Liver (tissue), 9 donors: Measurements from ENCODE around the gene NTM. TPM values are rescaled to one million over a fixed set of nuclear protein-coding genes. Genes with fewer than 3 reads are reported as not detected.

Experiments
- DNase-seq: peaks from one replicate; pipeline ENCODE4 v3.0.0-alpha.2; 2017; ENCODE audit warnings: low spot score
- H3K27ac ChIP-seq, 2 donors: one replicate each; pipeline ENCODE4 v1.7.0; 2013; ENCODE audit warnings: inconsistent platforms in 2 of 2, low read length in 2 of 2, control low read depth in 1 of 2, low read depth in 1 of 2, mild to moderate bottlenecking in 1 of 2
- H3K27me3 ChIP-seq, 4 donors: one replicate each; pipeline versions ENCODE4 v1.6.1 to v1.7.0; 2013; ENCODE audit warnings: low read length in 3 of 4, inconsistent platforms in 1 of 4, mild to moderate bottlenecking in 1 of 4, moderate library complexity in 1 of 4; ENCODE audit not compliant: control insufficient read depth in 4 of 4, insufficient read depth in 4 of 4
- H3K36me3 ChIP-seq, 4 donors: one replicate each; pipeline versions ENCODE4 v1.6.1 to v1.7.0; 2013; ENCODE audit warnings: low read length in 3 of 4, mild to moderate bottlenecking in 3 of 4, low read depth in 1 of 4, moderate library complexity in 1 of 4; ENCODE audit not compliant: control insufficient read depth in 4 of 4, insufficient read depth in 3 of 4
- H3K4me1 ChIP-seq, 4 donors: one replicate each; pipeline versions ENCODE4 v1.6.1 to v1.7.0; 2013; ENCODE audit warnings: low read length in 3 of 4, mild to moderate bottlenecking in 3 of 4, moderate library complexity in 1 of 4; ENCODE audit not compliant: control insufficient read depth in 4 of 4, insufficient read depth in 4 of 4
- H3K4me3 ChIP-seq, 3 donors: one replicate each; pipeline versions ENCODE4 v1.6.1 to v1.7.0; 2013; ENCODE audit warnings: low read length in 3 of 3, control low read depth in 1 of 3, low read depth in 1 of 3, mild to moderate bottlenecking in 1 of 3
- H3K9ac ChIP-seq, 2 donors: one replicate each; pipeline ENCODE4 v1.7.0; 2013; ENCODE audit warnings: low read length in 2 of 2, mild to moderate bottlenecking in 2 of 2, moderate library complexity in 2 of 2, control low read depth in 1 of 2, low read depth in 1 of 2
- H3K9me3 ChIP-seq, 4 donors: one replicate each; pipeline versions ENCODE4 v1.6.1 to v1.7.0; 2013; ENCODE audit warnings: low read length in 3 of 4; ENCODE audit not compliant: control insufficient read depth in 4 of 4
- CTCF ChIP-seq: fragments of 150-350 bp; IDR thresholded peaks from 2 replicates; pipeline ENCODE4 v1.5.1; 2017; ENCODE audit warnings: improper control_type of control experiment, low read depth, low read length; ENCODE audit not compliant: missing input control
- EGR1 ChIP-seq, 2 donors: IDR thresholded peaks; 2 replicates each; pipeline ENCODE4 v1.6.1; 2016 to 2018; ENCODE audit warnings: antibody characterized with exemption in 2 of 2, low read depth in 2 of 2
- FOXA1 ChIP-seq: IDR thresholded peaks from 2 replicates; pipeline ENCODE4 v1.6.1; 2016; ENCODE audit warnings: antibody characterized with exemption
- FOXA2 ChIP-seq: IDR thresholded peaks from 2 replicates; pipeline ENCODE4 v1.6.1; 2016; ENCODE audit warnings: antibody characterized with exemption
- GABPA ChIP-seq, 2 donors: IDR thresholded peaks in 1 of 2; conservative IDR thresholded peaks in 1 of 2; 2 replicates each; pipeline ENCODE4 v1.6.1; 2016; ENCODE audit warnings: antibody characterized with exemption in 2 of 2, mild to moderate bottlenecking in 1 of 2, moderate library complexity in 1 of 2
- HNF4A ChIP-seq, 2 donors: conservative IDR thresholded peaks; 2 replicates each; pipeline ENCODE4 v1.6.1; 2016; ENCODE audit warnings: antibody characterized with exemption in 2 of 2, mild to moderate bottlenecking in 2 of 2
- HNF4G ChIP-seq: IDR thresholded peaks from 2 replicates; pipeline ENCODE4 v1.6.1; 2016; ENCODE audit warnings: antibody characterized with exemption
- JUND ChIP-seq, 2 donors: IDR thresholded peaks; 2 replicates each; pipeline ENCODE4 v1.6.1; 2016; ENCODE audit warnings: antibody characterized with exemption in 2 of 2
- NR2F2 ChIP-seq: IDR thresholded peaks from 2 replicates; pipeline ENCODE4 v1.6.1; 2016; ENCODE audit warnings: antibody characterized with exemption
- RAD21 ChIP-seq, 2 donors: IDR thresholded peaks; 2 replicates each; pipeline ENCODE4 v1.6.1; 2016; ENCODE audit warnings: antibody characterized with exemption in 2 of 2, mild to moderate bottlenecking in 2 of 2
- REST ChIP-seq: IDR thresholded peaks from 2 replicates; pipeline ENCODE4 v1.6.1; 2016; ENCODE audit warnings: antibody characterized with exemption, mild to moderate bottlenecking
- RXRA ChIP-seq, 2 donors: IDR thresholded peaks; 2 replicates each; pipeline ENCODE4 v1.6.1; 2017 to 2018; ENCODE audit warnings: antibody characterized with exemption in 2 of 2, mild to moderate bottlenecking in 1 of 2
- SP1 ChIP-seq: IDR thresholded peaks from 2 replicates; pipeline ENCODE4 v1.6.1; 2018; ENCODE audit warnings: antibody characterized with exemption, mild to moderate bottlenecking
- TAF1 ChIP-seq: conservative IDR thresholded peaks from 2 replicates; pipeline ENCODE4 v1.6.1; 2016; ENCODE audit warnings: antibody characterized with exemption, mild to moderate bottlenecking
- YY1 ChIP-seq: IDR thresholded peaks from 2 replicates; pipeline ENCODE4 v1.6.1; 2016; ENCODE audit warnings: antibody characterized with exemption, mild to moderate bottlenecking
- WGBS: extraction: QIAGEN DNeasy Blood & Tissue Kit; methylation state at CpG from one replicate; pipeline ENCODE4 v1.1.7; 2013; 5-methylcytosine and 5-hydroxymethylcytosine counted together
- polyA plus RNA-seq, 2 donors: library from polyadenylated mRNA; stranded (reverse) in 1 of 2; unstranded in 1 of 2; fragments of 200-250 nt in 1 of 2; fragments of >200 nt in 1 of 2; fragmentation: Nextera tagmentation in 1 of 2; extraction: Ambion mirVana in 1 of 2; gene quantifications; one replicate each; pipeline versions ENCODE4 v1.2.1 to v1.2.3, GENCODE V29; 2013 to 2015
- total RNA-seq, 2 donors: library from RNA; depleted of rRNA; stranded (reverse); fragments of >200 nt; gene quantifications; one replicate each; pipeline ENCODE4 v1.2.3, GENCODE V29; 2014
- TF ChIP-seq, protein P1 (sequence below): IDR thresholded peaks from 2 replicates; pipeline ENCODE4 v1.6.1; 2016; ENCODE audit warnings: antibody characterized with exemption
- TF ChIP-seq, protein P2 (sequence below): IDR thresholded peaks from 2 replicates; pipeline ENCODE4 v1.6.1; 2016; ENCODE audit warnings: antibody characterized with exemption
- TF ChIP-seq, protein P3 (sequence below): IDR thresholded peaks from 2 replicates; pipeline ENCODE4 v1.6.1; 2016; ENCODE audit warnings: antibody characterized with exemption
- donor health status: healthy.
- donor health status: healthy.
- donor health status: healthy.
- donor health status: healthy.
- donor health status: healthy.

NTM gene
- total and polyA plus RNA-seq, 4 donors: 0.08 to 1.1 (median 0.08) TPM; not detected in 1

DNA sequence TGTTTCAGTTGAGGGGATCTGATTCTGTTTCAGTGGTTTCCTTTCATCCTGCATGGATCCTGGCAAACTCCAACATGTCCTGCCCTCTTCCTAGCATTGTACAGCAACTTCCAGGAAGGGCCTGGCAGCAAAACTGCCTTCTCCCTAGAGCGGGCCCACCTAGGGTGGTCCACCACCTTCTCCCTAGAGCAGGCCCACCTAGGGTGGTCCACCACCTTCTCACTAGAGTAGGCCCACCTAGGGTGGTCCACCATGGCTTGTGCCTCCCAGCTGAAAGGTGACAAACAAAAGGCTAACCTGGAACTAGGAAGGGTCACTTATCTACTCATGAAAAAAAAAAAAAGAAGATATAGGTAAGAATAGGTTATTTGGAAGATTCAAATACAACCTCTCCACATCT, 92.2 kb downstream of the NTM start:
- no peak for DNase-seq
- WGBS: 81% methylated on average over 1 of the region's 1 CpG
- H3K9ac ChIP-seq: no peak overlapping the region
- H3K27ac ChIP-seq: no peak overlapping the region
- no peaks in the 10 kb centered on the region for H3K36me3 ChIP-seq
- no peaks in the 10 kb centered on the region for H3K4me1 ChIP-seq
- H3K9me3 ChIP-seq: peaks cover 0 to 3% (median 0%) of the 10 kb centered on the region in 4 donors
- H3K27me3 ChIP-seq: peaks cover 3 to 8% (median 3%) of the 10 kb centered on the region in 4 donors
- no peak overlapping the region for H3K4me3 ChIP-seq
- TF ChIP-seq RAD21 (IDR thresholded peaks at IDR 0.05): no peak
- no peak for TF ChIP-seq HNF4A (conservative IDR thresholded peaks at IDR 0.05)
- TF ChIP-seq, protein P1, sequence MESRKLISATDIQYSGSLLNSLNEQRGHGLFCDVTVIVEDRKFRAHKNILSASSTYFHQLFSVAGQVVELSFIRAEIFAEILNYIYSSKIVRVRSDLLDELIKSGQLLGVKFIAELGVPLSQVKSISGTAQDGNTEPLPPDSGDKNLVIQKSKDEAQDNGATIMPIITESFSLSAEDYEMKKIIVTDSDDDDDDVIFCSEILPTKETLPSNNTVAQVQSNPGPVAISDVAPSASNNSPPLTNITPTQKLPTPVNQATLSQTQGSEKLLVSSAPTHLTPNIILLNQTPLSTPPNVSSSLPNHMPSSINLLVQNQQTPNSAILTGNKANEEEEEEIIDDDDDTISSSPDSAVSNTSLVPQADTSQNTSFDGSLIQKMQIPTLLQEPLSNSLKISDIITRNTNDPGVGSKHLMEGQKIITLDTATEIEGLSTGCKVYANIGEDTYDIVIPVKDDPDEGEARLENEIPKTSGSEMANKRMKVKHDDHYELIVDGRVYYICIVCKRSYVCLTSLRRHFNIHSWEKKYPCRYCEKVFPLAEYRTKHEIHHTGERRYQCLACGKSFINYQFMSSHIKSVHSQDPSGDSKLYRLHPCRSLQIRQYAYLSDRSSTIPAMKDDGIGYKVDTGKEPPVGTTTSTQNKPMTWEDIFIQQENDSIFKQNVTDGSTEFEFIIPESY: no peak
- no peak for TF ChIP-seq HNF4G
- no peak for TF ChIP-seq YY1
- TF ChIP-seq CTCF: no peak
- no peak for TF ChIP-seq SP1
- TF ChIP-seq NR2F2: no peak
- TF ChIP-seq FOXA1: no peak
- no peak for TF ChIP-seq JUND (IDR thresholded peaks at IDR 0.05)
- no peak for TF ChIP-seq RXRA (IDR thresholded peaks at IDR 0.05)
- TF ChIP-seq EGR1 (IDR thresholded peaks at IDR 0.05; ENCODE audit: low read depth in 2 of 2): no peak
- TF ChIP-seq GABPA (IDR thresholded peaks at IDR 0.05 in 1 of 2, conservative IDR thresholded peaks at IDR 0.05 in 1 of 2): no peak
- TF ChIP-seq FOXA2: no peak
- TF ChIP-seq, protein P2, sequence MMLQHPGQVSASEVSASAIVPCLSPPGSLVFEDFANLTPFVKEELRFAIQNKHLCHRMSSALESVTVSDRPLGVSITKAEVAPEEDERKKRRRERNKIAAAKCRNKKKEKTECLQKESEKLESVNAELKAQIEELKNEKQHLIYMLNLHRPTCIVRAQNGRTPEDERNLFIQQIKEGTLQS: no peak
- TF ChIP-seq REST: no peak
- no peak for TF ChIP-seq TAF1

- H3K9me3 ChIP-seq: peaks cover 0 to 3% (median 0%) of the 10 kb centered on the region in 4 donors
- H3K36me3 ChIP-seq: no peaks in the 10 kb centered on the region
- H3K4me1 ChIP-seq: no peaks in the 10 kb centered on the region
- TF ChIP-seq FOXA2 (no peak), TAF1 (no peak), RXRA (IDR thresholded peaks at IDR 0.05) (no peak), HNF4G (no peak), SP1 (no peak), JUND (IDR thresholded peaks at IDR 0.05) (no peak)
- TF ChIP-seq, protein P3, sequence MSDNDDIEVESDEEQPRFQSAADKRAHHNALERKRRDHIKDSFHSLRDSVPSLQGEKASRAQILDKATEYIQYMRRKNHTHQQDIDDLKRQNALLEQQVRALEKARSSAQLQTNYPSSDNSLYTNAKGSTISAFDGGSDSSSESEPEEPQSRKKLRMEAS: no peak
- DNase-seq: no peak
- H3K9ac ChIP-seq: no peak overlapping the region
- 78% methylated on average over 6 of the region's 6 CpGs for WGBS
- H3K27ac ChIP-seq: no peak overlapping the region
- peaks cover 3 to 4% (median 3%) of the 10 kb centered on the region in 4 donors for H3K27me3 ChIP-seq
- H3K4me3 ChIP-seq: no peak overlapping the region
Measured at GRCh38 chr11:131463162-131463561, 92.7 kb downstream of the NTM start.
